Measurements from ENCODE around the gene ANKRD63. TPM values are rescaled to one million over a fixed set of nuclear protein-coding genes. Genes with fewer than 3 reads are reported as not detected.
A peak's percentile ranks its signal among the peaks of the same experiment; 100 is the strongest.

The ANKRD63 gene
- total and polyA plus RNA-seq, 9 of the 15 experiments (the other 6 are each of a cell fraction or from before 2014, with no cell fraction given) = 1.3 to 2.0 (median 1.8) TPM; not detected in 6

- TF ChIP-seq ZNF79 (CRISPR knock-in tag; IDR thresholded peaks at IDR 0.05; ENCODE audit: low read depth) = no peak
- no peak for TF ChIP-seq NUFIP1 (IDR thresholded peaks at IDR 0.05; ENCODE audit: partially characterized antibody)
- no peak for TF ChIP-seq ZFP1 (CRISPR knock-in tag; IDR thresholded peaks at IDR 0.05)
- no peak for TF ChIP-seq CTBP1 (IDR thresholded peaks at IDR 0.05; ENCODE audit: borderline replicate concordance)
- no peak for TF ChIP-seq FOXK1 (CRISPR knock-in tag; IDR thresholded peaks at IDR 0.05; ENCODE audit: borderline replicate concordance)
- TF ChIP-seq ZKSCAN8 (CRISPR knock-in tag; IDR thresholded peaks at IDR 0.05) = no peak
- no peak for TF ChIP-seq ZNF77 (CRISPR knock-in tag; IDR thresholded peaks at IDR 0.05)
- TF ChIP-seq CBFA2T2 (conservative IDR thresholded peaks at IDR 0.05) = no peak
These were observed 15.2 kb downstream of the ANKRD63 start (continued) for GRCh38 chr15:40267670-40268069.

- in situ Hi-C loops (cut with MboI) = no loop called here
- Histone ChIP-seq H3K9me1 (ENCODE audit: control insufficient read depth, insufficient read depth, low read length) (peaks cover 4% of the 10 kb centered on the region), H3K9me3 (replicated peaks; ENCODE audit: control insufficient read depth, insufficient read depth, low read depth, low read length) (no peaks in the 10 kb centered on the region), H2AFZ (ENCODE audit: low read depth, low read length) (peak overlapping the region; percentile 81), H3K4me3 (no peak overlapping the region), H3K27ac (ENCODE audit: extremely low read depth, low read depth, low read length) (peak overlapping the region; percentile 70; the same call in 2 of the 3 replicates), H3K27me3 (ENCODE audit: control insufficient read depth in 2 of 2, insufficient read depth in 2 of 2, low read length in 2 of 2) (peaks cover 0 to 10% of the 10 kb centered on the region in 2 experiments; a peak in 2 of 5 replicates), H4K20me1 (replicated peaks; ENCODE audit: control insufficient read depth, insufficient read depth, low read length) (no peaks in the 10 kb centered on the region), H3K9ac (ENCODE audit: insufficient read depth in 1 of 2, low read depth in 2 of 2, low read length in 2 of 2) (peak overlapping the region; percentile 13 to 73; a peak in 2 of 4 replicates), H3K4me2 (ENCODE audit: insufficient read depth, low read length) (peak overlapping the region; percentile 36), H3K4me1 (replicated peaks in 1 of 2; ENCODE audit: control insufficient read depth in 2 of 2, insufficient read depth in 2 of 2, low read length in 2 of 2) (peaks cover 11 to 31% of the 10 kb centered on the region in 2 experiments), H3K36me3 (ENCODE audit: control insufficient read depth, insufficient read depth, low read length) (no peaks in the 10 kb centered on the region), H3K79me2 (ENCODE audit: control insufficient read depth, insufficient read depth, low read length) (no peaks in the 10 kb centered on the region)
- FAIRE-seq (peak; percentile 98), ATAC-seq (peak; percentile 91), DNase-seq (ENCODE audit: extremely low read depth in 1 of 4, low spot score in 3 of 4) (peak; percentile 86 to 90 (median 86))
- ChIA-PET POLR2A (interaction anchor here (0.6 to 0.7 kb wide), 2 partner anchors 232 to 1754 kb away, joined by 3 to 4 read pairs; no protein-coding TSS in a partner anchor), CTCF (ENCODE audit: low intra/inter-chr PET ratio) (interaction anchor here (1.0 kb wide), 1 partner anchor 49 kb away, joined by 3 read pairs; no protein-coding TSS in a partner anchor)
- BruUV-seq (replicated peaks) = no TSS peak
- 0% methylated on average over 7 of the region's 7 CpGs for WGBS (ENCODE audit: insufficient coverage, low coverage, missing lambda C conversion rate)
- intact Hi-C loops (cut with micrococcal nuclease) = no loop called here
- TF ChIP-seq PKNOX1 (IDR thresholded peaks at IDR 0.05) = peak; percentile 43; the same call in 1 of the 2 replicates
- TF ChIP-seq SMARCC2 (IDR thresholded peaks at IDR 0.05; ENCODE audit: low read depth) = peak; percentile 88
- TF ChIP-seq FIP1L1 (IDR thresholded peaks at IDR 0.05; ENCODE audit: low read depth, low read length, poor library complexity, severe bottlenecking) = no peak
- TF ChIP-seq RREB1 (CRISPR knock-in tag; IDR thresholded peaks at IDR 0.05) = peak; percentile 24; the same call in 1 of the 2 replicates
- TF ChIP-seq NRF1 (conservative IDR thresholded peaks at IDR 0.05 in 1 of 2, IDR thresholded peaks at IDR 0.05 in 1 of 2) = peak; percentile 49 to 50; a peak in 2 of 4 replicates
- TF ChIP-seq ZNF324 (CRISPR knock-in tag; IDR thresholded peaks at IDR 0.05) = no peak
- peak; percentile 41 for TF ChIP-seq CBFA2T2 (conservative IDR thresholded peaks at IDR 0.05)
- TF ChIP-seq RAD21 (CRISPR knock-in tag; conservative IDR thresholded peaks at IDR 0.05 in 1 of 2, IDR thresholded peaks at IDR 0.05 in 1 of 2) = 0 out of 4 replicates have a peak, but pooled peaks of 1 of the 2 experiments have one; percentile 2
These were observed 16.0 kb downstream of the ANKRD63 start for GRCh38 chr15:40266828-40267304.

Data from K562 (cell line).